Epithelial cell of esophagus (primary cell): ENCODE measurements around the gene MAP4K5.

ENCODE experiments used
- DNase-seq: peaks from one replicate; pipeline ENCODE4 v3.0.0; 2010; ENCODE audit warnings: low read depth
- H3K4me3 ChIP-seq: 2 replicates; pipeline ENCODE4 v1.5.1; 2011; ENCODE audit warnings: mild to moderate bottlenecking, low read length, control low read depth
- TF ChIP-seq, protein P1 (sequence below): IDR thresholded peaks from 2 replicates; pipeline ENCODE4 v1.5.1; 2011; ENCODE audit warnings: low read depth, mild to moderate bottlenecking, low read length, control low read depth, inconsistent platforms; ENCODE audit not compliant: insufficient read depth; ENCODE audit errors: missing control alignments

Gene MAP4K5

DNA sequence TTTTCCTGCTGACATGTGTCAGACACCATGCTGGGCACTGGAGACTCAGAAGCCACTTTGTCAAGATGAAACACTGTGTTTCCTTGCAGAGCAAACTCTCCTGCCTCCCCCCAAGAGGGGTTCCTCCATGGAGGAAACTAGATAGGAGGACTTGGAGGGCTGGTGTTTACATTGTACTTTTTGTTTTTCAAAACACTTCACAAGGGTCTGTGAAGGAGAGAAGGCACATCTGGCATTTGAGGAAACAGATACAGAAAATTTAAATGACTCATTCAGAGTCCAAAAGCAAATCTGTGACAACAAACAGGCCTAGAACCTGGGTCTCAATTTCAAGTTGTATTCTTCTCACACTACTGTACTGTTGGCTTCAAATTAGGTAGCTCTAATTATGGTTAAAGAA, 128.9 kb downstream of the MAP4K5 start:
- no peak for DNase-seq
- H3K4me3 ChIP-seq = no peak overlapping the region
- TF ChIP-seq, protein P1, sequence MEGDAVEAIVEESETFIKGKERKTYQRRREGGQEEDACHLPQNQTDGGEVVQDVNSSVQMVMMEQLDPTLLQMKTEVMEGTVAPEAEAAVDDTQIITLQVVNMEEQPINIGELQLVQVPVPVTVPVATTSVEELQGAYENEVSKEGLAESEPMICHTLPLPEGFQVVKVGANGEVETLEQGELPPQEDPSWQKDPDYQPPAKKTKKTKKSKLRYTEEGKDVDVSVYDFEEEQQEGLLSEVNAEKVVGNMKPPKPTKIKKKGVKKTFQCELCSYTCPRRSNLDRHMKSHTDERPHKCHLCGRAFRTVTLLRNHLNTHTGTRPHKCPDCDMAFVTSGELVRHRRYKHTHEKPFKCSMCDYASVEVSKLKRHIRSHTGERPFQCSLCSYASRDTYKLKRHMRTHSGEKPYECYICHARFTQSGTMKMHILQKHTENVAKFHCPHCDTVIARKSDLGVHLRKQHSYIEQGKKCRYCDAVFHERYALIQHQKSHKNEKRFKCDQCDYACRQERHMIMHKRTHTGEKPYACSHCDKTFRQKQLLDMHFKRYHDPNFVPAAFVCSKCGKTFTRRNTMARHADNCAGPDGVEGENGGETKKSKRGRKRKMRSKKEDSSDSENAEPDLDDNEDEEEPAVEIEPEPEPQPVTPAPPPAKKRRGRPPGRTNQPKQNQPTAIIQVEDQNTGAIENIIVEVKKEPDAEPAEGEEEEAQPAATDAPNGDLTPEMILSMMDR = no peak

GRCh38 chr14:50402965-50403364, 129.4 kb downstream of the MAP4K5 start:
- H3K4me3 ChIP-seq = no peak overlapping the region
- TF ChIP-seq, protein P1 = no peak
- peak; percentile 42 for DNase-seq

- no peak overlapping the region for H3K4me3 ChIP-seq
- TF ChIP-seq, protein P1 = no peak
- no peak for DNase-seq
Observed at GRCh38 chr14:50400461-50400860, 131.9 kb downstream of the MAP4K5 start.

GRCh38 chr14:50399251-50400032, 132.9 kb downstream of the MAP4K5 start:
- peak; percentile 27 for DNase-seq
- H3K4me3 ChIP-seq = no peak overlapping the region
- TF ChIP-seq, protein P1 = no peak

- H3K4me3 ChIP-seq = no peak overlapping the region
- TF ChIP-seq, protein P1 = no peak
- DNase-seq = no peak
Observed at GRCh38 chr14:50398189-50398580, 134.2 kb downstream of the MAP4K5 start.

DNA sequence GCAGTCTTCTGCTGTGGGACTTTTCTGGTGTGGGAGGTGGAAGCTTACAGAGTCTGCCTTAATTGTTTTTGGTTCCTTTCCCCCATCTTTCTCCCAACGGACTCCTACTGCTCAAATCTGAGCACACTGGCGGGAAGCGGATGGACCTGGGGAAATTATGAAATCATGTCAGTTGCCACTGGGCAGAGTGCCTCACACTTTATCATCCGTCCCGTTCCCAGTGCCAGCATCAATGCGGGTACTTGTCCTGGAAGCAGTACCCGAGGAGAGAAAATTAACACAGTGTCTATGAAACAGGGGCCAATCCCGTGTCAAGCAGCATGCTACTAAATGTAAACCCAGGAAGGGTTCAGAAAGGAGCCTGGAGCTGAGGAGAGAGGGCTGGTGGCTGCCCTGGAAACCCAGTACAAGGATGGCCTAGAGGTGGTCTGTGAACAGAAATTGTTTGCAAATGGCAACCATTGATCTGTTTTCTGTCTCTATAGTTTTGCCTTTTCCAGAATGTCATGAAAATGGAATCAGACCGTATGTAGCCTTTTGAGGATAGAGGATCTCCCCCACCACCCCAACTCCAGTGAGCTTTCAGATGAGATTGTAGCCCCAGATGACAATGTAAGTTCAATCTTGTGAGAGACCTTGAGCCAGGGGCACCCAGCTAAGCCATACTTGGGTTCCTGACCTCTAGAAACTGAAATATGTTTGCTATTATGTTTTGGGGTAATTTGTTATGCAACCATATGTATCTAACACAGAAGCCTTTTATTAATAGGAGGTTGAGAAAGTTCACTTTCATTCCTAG, 134.8 kb downstream of the MAP4K5 start:
- DNase-seq = peak; percentile 50
- TF ChIP-seq, protein P1 = no peak
- H3K4me3 ChIP-seq = peak overlapping the region; percentile 61
